Measurements from ENCODE around the gene IL6ST.

- TF ChIP-seq CTCF (IDR thresholded peaks at IDR 0.05; ENCODE audit: poor library complexity) (no peak), EZH2 (IDR thresholded peaks at IDR 0.05; ENCODE audit: borderline replicate concordance) (no peak)
These were observed 10.1 kb upstream of the IL6ST start for GRCh38 chr5:56004874-56005273.
